OCI-LY1 (cell line): ENCODE data around the gene TRIM7.
A peak's percentile ranks its signal among the peaks of the same experiment; 100 is the strongest.
"Not testable (repeated sequence)": the region's sequence is repeated elsewhere in the genome, so short reads cannot be mapped to it uniquely, and the experiment has no call there.

Source experiments
- H2AFZ ChIP-seq: fragments of 200-600 bp; sonication (generic), shearing (Covaris generic); 2 replicates; pipeline ENCODE4 v1.6.0; 2014; ENCODE audit warnings: antibody characterized with exemption, mild to moderate bottlenecking, low read length
- H3F3A ChIP-seq: fragments of 200-600 bp; sonication (generic), shearing (Covaris generic); 2 replicates; pipeline ENCODE4 v1.6.0; 2014; ENCODE audit warnings: mild to moderate bottlenecking, antibody characterized with exemption, low read length, moderate library complexity; ENCODE audit not compliant: insufficient read depth
- H3K27ac ChIP-seq: fragments of 200-600 bp; sonication (generic); 2 replicates; pipeline ENCODE4 v1.5.1; 2014; ENCODE audit warnings: low read length, mixed run types, mild to moderate bottlenecking, low read depth; ENCODE audit not compliant: poor library complexity, severe bottlenecking
- H3K27me3 ChIP-seq: fragments of 200-600 bp; sonication (generic); 2 replicates; pipeline ENCODE4 v1.6.0; 2014; ENCODE audit warnings: antibody characterized with exemption, mild to moderate bottlenecking, low read length, moderate library complexity; ENCODE audit not compliant: insufficient read depth
- H3K36me3 ChIP-seq: fragments of 200-600 bp; sonication (generic); 2 replicates; pipeline ENCODE4 v1.6.1; 2014; ENCODE audit warnings: mild to moderate bottlenecking, antibody characterized with exemption, low read length, moderate library complexity, mixed read lengths; ENCODE audit not compliant: insufficient read depth
- H3K4me1 ChIP-seq: fragments of 200-600 bp; sonication (generic); 2 replicates; pipeline ENCODE4 v1.5.1; 2014; ENCODE audit warnings: mild to moderate bottlenecking, low read length, moderate library complexity; ENCODE audit not compliant: insufficient read depth, severe bottlenecking
- H3K4me2 ChIP-seq: fragments of 200-600 bp; sonication (generic), shearing (Covaris generic); 2 replicates; pipeline ENCODE4 v1.6.1; 2014; ENCODE audit warnings: low read length
- H3K4me3 ChIP-seq: fragments of 200-600 bp; sonication (generic); 2 replicates; pipeline ENCODE4 v1.5.1; 2014; ENCODE audit warnings: low read length, low read depth, mild to moderate bottlenecking, mixed read lengths; ENCODE audit not compliant: poor library complexity, severe bottlenecking
- H3K79me2 ChIP-seq: fragments of 200-600 bp; shearing (Covaris generic); 2 replicates; pipeline ENCODE4 v1.6.1; 2016; ENCODE audit warnings: mixed run types, low read length, mixed read lengths; ENCODE audit not compliant: insufficient read depth
- H3K9ac ChIP-seq: fragments of 200-600 bp; sonication (generic), shearing (Covaris generic); 2 replicates; pipeline ENCODE4 v1.6.1; 2014; ENCODE audit warnings: mild to moderate bottlenecking, low read length, mixed read lengths
- H3K9me2 ChIP-seq: fragments of 200-600 bp; sonication (generic), shearing (Covaris generic); 2 replicates; pipeline ENCODE4 v1.6.1; 2014; ENCODE audit warnings: low read depth, mild to moderate bottlenecking, low read length, mixed read lengths
- H3K9me3 ChIP-seq: fragments of 200-600 bp; shearing (Covaris generic); 2 replicates; pipeline ENCODE4 v1.6.1; 2014; ENCODE audit warnings: low read length, mixed read lengths
- H4K20me1 ChIP-seq: fragments of 200-600 bp; sonication (generic), shearing (Covaris generic); 2 replicates; pipeline ENCODE4 v1.6.0; 2016; ENCODE audit warnings: mild to moderate bottlenecking, low read length; ENCODE audit not compliant: insufficient read depth
- CTCF ChIP-seq: fragments of 200-600 bp; sonication (generic), shearing (Covaris generic); IDR thresholded peaks from 2 replicates; pipeline ENCODE4 v1.5.1; 2017; ENCODE audit warnings: mild to moderate bottlenecking, antibody characterized with exemption, low read length, moderate library complexity, mixed read lengths
- EZH2 ChIP-seq: fragments of 200-600 bp; sonication (generic), shearing (Covaris generic); IDR thresholded peaks from 2 replicates; pipeline ENCODE4 v1.8.0; 2017; ENCODE audit warnings: borderline replicate concordance, mixed run types, mild to moderate bottlenecking, antibody characterized with exemption, low read length, moderate library complexity, mixed read lengths

Gene TRIM7

GRCh38 chr5:181171782-181172181 lies 33.2 kb downstream of the TRIM7 start:
- Histone ChIP-seq H3K9ac (no peak overlapping the region), H3K36me3 (no peaks in the 10 kb centered on the region), H3K9me3 (no peaks in the 10 kb centered on the region), H3K27ac (peak overlapping the region; percentile 4), H3K4me3 (peak overlapping the region; percentile 73), H4K20me1 (no peaks in the 10 kb centered on the region), H3F3A (no peaks in the 10 kb centered on the region), H3K27me3 (no peaks in the 10 kb centered on the region), H2AFZ (no peak overlapping the region), H3K79me2 (no peaks in the 10 kb centered on the region), H3K4me2 (peak overlapping the region; percentile 91; the same call in 1 of the 2 replicates), H3K9me2 (no peaks in the 10 kb centered on the region), H3K4me1 (peaks cover 64% of the 10 kb centered on the region)
- TF ChIP-seq EZH2 = no peak
- TF ChIP-seq CTCF = no peak

- H3F3A ChIP-seq = no peaks in the 10 kb centered on the region
- H3K9me2 ChIP-seq = no peaks in the 10 kb centered on the region
- H3K36me3 ChIP-seq = no peaks in the 10 kb centered on the region
- no peaks in the 10 kb centered on the region for H3K9me3 ChIP-seq
- no peaks in the 10 kb centered on the region for H4K20me1 ChIP-seq
- H3K4me3 ChIP-seq = no peak overlapping the region
- TF ChIP-seq EZH2 (no peak), CTCF (no peak)
- H3K4me1 ChIP-seq = peaks cover 69% of the 10 kb centered on the region
- H3K9ac ChIP-seq = no peak overlapping the region
- peak overlapping the region; percentile 54; the same call in 1 of the 2 replicates for H3K4me2 ChIP-seq
- no peaks in the 10 kb centered on the region for H3K27me3 ChIP-seq
- H2AFZ ChIP-seq = no peak overlapping the region
- peak overlapping the region; percentile 4 for H3K27ac ChIP-seq
- H3K79me2 ChIP-seq = no peaks in the 10 kb centered on the region
Observed at GRCh38 chr5:181170996-181171395, 34.0 kb downstream of the TRIM7 start.

- Histone ChIP-seq H3K9me3 (no peaks in the 10 kb centered on the region), H3K4me1 (peaks cover 73% of the 10 kb centered on the region), H3K27me3 (no peaks in the 10 kb centered on the region), H3K4me3 (peak overlapping the region; percentile 45), H4K20me1 (no peaks in the 10 kb centered on the region), H2AFZ (no peak overlapping the region), H3K9ac (no peak overlapping the region; the same call in 1 of the 2 replicates), H3F3A (peaks cover 4% of the 10 kb centered on the region; the same call in 1 of the 2 replicates), H3K79me2 (no peaks in the 10 kb centered on the region), H3K9me2 (no peaks in the 10 kb centered on the region), H3K36me3 (no peaks in the 10 kb centered on the region), H3K4me2 (peak overlapping the region; percentile 54), H3K27ac (peak overlapping the region; percentile 4)
- no peak for TF ChIP-seq EZH2
- TF ChIP-seq CTCF = no peak
Observed at GRCh38 chr5:181170237-181170825, 34.7 kb downstream of the TRIM7 start.

- not testable (repeated sequence) for H3K27me3 ChIP-seq, H3K36me3 ChIP-seq, H2AFZ ChIP-seq, H3K9me2 ChIP-seq, H3F3A ChIP-seq, H3K9me3 ChIP-seq, H3K9ac ChIP-seq, H4K20me1 ChIP-seq, H3K79me2 ChIP-seq
- H3K4me2 ChIP-seq = peak overlapping the region; percentile 63
- peak overlapping the region; percentile 45 for H3K4me3 ChIP-seq
- H3K27ac ChIP-seq = peak overlapping the region; percentile 54
- peaks cover 75% of the 10 kb centered on the region for H3K4me1 ChIP-seq
Observed at GRCh38 chr5:181169459-181170236, 35.3 kb downstream of the TRIM7 start.
